ENCODE results near the gene DIAPH2. TPM values are rescaled to one million over a fixed set of nuclear protein-coding genes. Genes with fewer than 3 reads are reported as not detected.
"Not testable (repeated sequence)": the region's sequence is repeated elsewhere in the genome, so short reads cannot be mapped to it uniquely, and the experiment has no call there.

Gene DIAPH2
- total RNA-seq, 1 experiment from 2014 or later, result 0.10 TPM

- no peak for DNase-seq (ENCODE audit: low read depth)
Observed at GRCh38 chrX:96715481-96715880, 30.8 kb downstream of the DIAPH2 start.

GRCh38 chrX:96719161-96719875 lies 34.7 kb downstream of the DIAPH2 start:
- DNase-seq (ENCODE audit: low read depth), result no peak

- peak; percentile 0 for DNase-seq (ENCODE audit: low read depth)
Observed at GRCh38 chrX:96721354-96721753, 36.7 kb downstream of the DIAPH2 start.

GRCh38 chrX:96722781-96723180 lies 38.1 kb downstream of the DIAPH2 start:
- no peak for DNase-seq (ENCODE audit: low read depth)

GRCh38 chrX:96729053-96729452 lies 44.4 kb downstream of the DIAPH2 start:
- no peak for DNase-seq (ENCODE audit: low read depth)

GRCh38 chrX:96729868-96730643 lies 45.4 kb downstream of the DIAPH2 start:
- no peak for DNase-seq (ENCODE audit: low read depth)

GRCh38 chrX:96731000-96731399 lies 46.4 kb downstream of the DIAPH2 start:
- not testable (repeated sequence) for DNase-seq (ENCODE audit: low read depth)

GRCh38 chrX:96743367-96744073 lies 58.9 kb downstream of the DIAPH2 start:
- DNase-seq (ENCODE audit: low read depth), result no peak

- DNase-seq (ENCODE audit: low read depth), result no peak
Observed at GRCh38 chrX:96752781-96753180, 68.1 kb downstream of the DIAPH2 start.

- DNase-seq (ENCODE audit: low read depth), result no peak
Observed at GRCh38 chrX:96753230-96753629, 68.6 kb downstream of the DIAPH2 start.

GRCh38 chrX:96756491-96756890 lies 71.8 kb downstream of the DIAPH2 start:
- DNase-seq (ENCODE audit: low read depth), result no peak

GRCh38 chrX:96761566-96761965 lies 76.9 kb downstream of the DIAPH2 start:
- DNase-seq (ENCODE audit: low read depth), result no peak

GRCh38 chrX:96763608-96764007 lies 79.0 kb downstream of the DIAPH2 start:
- no peak for DNase-seq (ENCODE audit: low read depth)

- no peak for DNase-seq (ENCODE audit: low read depth)
Observed at GRCh38 chrX:96764864-96765263, 80.2 kb downstream of the DIAPH2 start.

GRCh38 chrX:96770315-96770714 lies 85.7 kb downstream of the DIAPH2 start:
- DNase-seq (ENCODE audit: low read depth), result peak; percentile 1

GRCh38 chrX:96771486-96771885 lies 86.8 kb downstream of the DIAPH2 start:
- DNase-seq (ENCODE audit: low read depth), result no peak

- no peak for DNase-seq (ENCODE audit: low read depth)
Observed at GRCh38 chrX:96774116-96774515, 89.5 kb downstream of the DIAPH2 start.

GRCh38 chrX:96776966-96777365 lies 92.3 kb downstream of the DIAPH2 start:
- no peak for DNase-seq (ENCODE audit: low read depth)

- no peak for DNase-seq (ENCODE audit: low read depth)
Observed at GRCh38 chrX:96791559-96791958, 106.9 kb downstream of the DIAPH2 start.

GRCh38 chrX:96792047-96792446 lies 107.4 kb downstream of the DIAPH2 start:
- DNase-seq (ENCODE audit: low read depth), result no peak

- DNase-seq (ENCODE audit: low read depth), result no peak
Observed at GRCh38 chrX:96798982-96799381, 114.3 kb downstream of the DIAPH2 start.

- DNase-seq (ENCODE audit: low read depth), result no peak
Observed at GRCh38 chrX:96807318-96807717, 122.7 kb downstream of the DIAPH2 start.

- DNase-seq (ENCODE audit: low read depth), result no peak
Observed at GRCh38 chrX:96820935-96821334, 136.3 kb downstream of the DIAPH2 start.
